Neural cell (in vitro differentiated cells): ENCODE measurements around the gene DPP6. TPM values are rescaled to one million over a fixed set of nuclear protein-coding genes. Genes with fewer than 3 reads are reported as not detected.

Source experiments
- H2AFZ ChIP-seq: fragments of 200-600, 300-800 bp; sonication (generic), shearing (Covaris generic); 2 replicates; pipeline ENCODE4 v1.6.0; 2014; ENCODE audit warnings: low read depth, mild to moderate bottlenecking, antibody characterized with exemption, low read length, moderate library complexity
- H3F3A ChIP-seq: fragments of 200-600 bp; shearing (Covaris generic); 2 replicates; pipeline ENCODE4 v1.6.1; 2016; ENCODE audit warnings: mild to moderate bottlenecking, moderate library complexity, mixed read lengths, antibody characterized with exemption, low read length; ENCODE audit not compliant: insufficient read depth, poor library complexity, severe bottlenecking
- H3K27ac ChIP-seq: fragments of 200-600, 300-800 bp; sonication (generic), shearing (Covaris generic); 2 replicates; pipeline ENCODE4 v1.5.1; 2014; ENCODE audit warnings: mild to moderate bottlenecking, low read length, moderate library complexity
- H3K27me3 ChIP-seq: fragments of 300-800, 200-600 bp; sonication (generic), shearing (Covaris generic); 2 replicates; pipeline ENCODE4 v1.6.0; 2014; ENCODE audit warnings: mild to moderate bottlenecking, low read depth, low read length, moderate library complexity; ENCODE audit not compliant: insufficient read depth
- H3K36me3 ChIP-seq: fragments of 300-800, 200-600 bp; sonication (generic), shearing (Covaris generic); 2 replicates; pipeline ENCODE4 v1.5.1; 2014; ENCODE audit warnings: mild to moderate bottlenecking, antibody characterized with exemption, low read length, moderate library complexity; ENCODE audit not compliant: insufficient read depth
- H3K4me2 ChIP-seq: fragments of 300-800, 200-600 bp; sonication (generic), shearing (Covaris generic); 2 replicates; pipeline ENCODE4 v1.6.0; 2014; ENCODE audit warnings: mild to moderate bottlenecking, low read length
- H3K4me3 ChIP-seq: fragments of 300-800, 200-600 bp; sonication (generic), shearing (Covaris generic); 2 replicates; pipeline ENCODE4 v1.5.1; 2014; ENCODE audit warnings: mild to moderate bottlenecking, low read length, moderate library complexity
- H3K79me2 ChIP-seq: fragments of 200-600 bp; shearing (Covaris generic); replicated peaks from 2 replicates; pipeline ENCODE4 v1.6.0; 2014; ENCODE audit warnings: mild to moderate bottlenecking, low read length, moderate library complexity; ENCODE audit not compliant: insufficient read depth
- H3K9ac ChIP-seq: fragments of 300-800, 200-600 bp; sonication (generic), shearing (Covaris generic); 2 replicates; pipeline ENCODE4 v1.6.1; 2016; ENCODE audit warnings: mild to moderate bottlenecking, low read length, mixed read lengths
- H3K9me2 ChIP-seq: fragments of 200-600 bp; shearing (Covaris generic); 2 replicates; pipeline ENCODE4 v1.6.1; 2016; ENCODE audit warnings: mild to moderate bottlenecking, low read length, mixed read lengths; ENCODE audit not compliant: insufficient read depth
- H3K9me3 ChIP-seq: fragments of 200-600, 300-800 bp; sonication (generic), shearing (Covaris generic); 2 replicates; pipeline ENCODE4 v1.6.1; 2016; ENCODE audit warnings: mild to moderate bottlenecking, mixed run types, low read length, moderate library complexity, mixed read lengths
- H4K20me1 ChIP-seq: fragments of 200-600 bp; shearing (Covaris generic); 2 replicates; pipeline ENCODE4 v1.6.1; 2016; ENCODE audit warnings: mild to moderate bottlenecking, mixed run types; ENCODE audit not compliant: insufficient read depth
- CTCF ChIP-seq: fragments of 450-650 bp; IDR thresholded peaks from 2 replicates; pipeline ENCODE4 v1.5.1; 2014; ENCODE audit warnings: antibody characterized with exemption, mild to moderate bottlenecking, moderate library complexity; ENCODE audit not compliant: poor library complexity, severe bottlenecking
- EP300 ChIP-seq: fragments of 450-650 bp; conservative IDR thresholded peaks from 2 replicates; pipeline ENCODE4 v1.6.1; 2014; ENCODE audit warnings: antibody characterized with exemption, mild to moderate bottlenecking, moderate library complexity; ENCODE audit not compliant: poor library complexity, severe bottlenecking
- EZH2 ChIP-seq: fragments of 200-600, 300-800 bp; shearing (Covaris generic), sonication (generic); IDR thresholded peaks from 2 replicates; pipeline ENCODE4 v1.6.1; 2014; ENCODE audit warnings: antibody characterized with exemption, low read length, borderline replicate concordance, mild to moderate bottlenecking; ENCODE audit not compliant: insufficient read depth, poor library complexity, severe bottlenecking
- MXI1 ChIP-seq: fragments of 450-650 bp; conservative IDR thresholded peaks from 2 replicates; pipeline ENCODE4 v1.6.1; 2014; ENCODE audit warnings: antibody characterized with exemption, mild to moderate bottlenecking; ENCODE audit not compliant: poor library complexity, severe bottlenecking
- POLR2AphosphoS5 ChIP-seq: IDR thresholded peaks from 2 replicates; pipeline ENCODE4 v1.6.1; 2012
- RAD21 ChIP-seq: fragments of 450-650 bp; conservative IDR thresholded peaks from 2 replicates; pipeline ENCODE4 v1.6.1; 2014; ENCODE audit warnings: antibody characterized with exemption, mild to moderate bottlenecking, moderate library complexity
- REST ChIP-seq: IDR thresholded peaks from 2 replicates; pipeline ENCODE4 v1.6.1; 2012; ENCODE audit warnings: borderline replicate concordance
- TAF1 ChIP-seq: IDR thresholded peaks from 2 replicates; pipeline ENCODE4 v1.6.1; 2012; ENCODE audit warnings: low read depth
- polyA plus RNA-seq: library from polyadenylated mRNA; depleted of rRNA; stranded (reverse); fragments of >200 nt; gene quantifications from 2 replicates; pipeline ENCODE4 v1.2.3, GENCODE V29; 2014

Gene DPP6
- polyA plus RNA-seq, 1 donor from 2014 or later, result 20.4 TPM

- H3K9ac ChIP-seq, result no peak overlapping the region
- H3K4me2 ChIP-seq, result no peak overlapping the region
- no peaks in the 10 kb centered on the region for H3F3A ChIP-seq
- H3K27me3 ChIP-seq, result no peaks in the 10 kb centered on the region
- H2AFZ ChIP-seq, result no peak overlapping the region
- H3K27ac ChIP-seq, result peak overlapping the region; percentile 9
- TF ChIP-seq MXI1, result no peak
- no peak for TF ChIP-seq TAF1
- TF ChIP-seq CTCF, result no peak
- TF ChIP-seq EZH2, result no peak
- TF ChIP-seq REST, result no peak
- TF ChIP-seq EP300, result no peak
- TF ChIP-seq POLR2AphosphoS5, result no peak
- peaks cover 5% of the 10 kb centered on the region for H3K36me3 ChIP-seq
- no peak overlapping the region for H3K4me3 ChIP-seq
- no peaks in the 10 kb centered on the region for H4K20me1 ChIP-seq
- H3K9me2 ChIP-seq, result no peaks in the 10 kb centered on the region
- H3K79me2 ChIP-seq, result no peaks in the 10 kb centered on the region
- H3K9me3 ChIP-seq, result peaks cover 4% of the 10 kb centered on the region
Observed at GRCh38 chr7:154450451-154450850, 398.3 kb downstream of the DPP6 start.

- Histone ChIP-seq H2AFZ (no peak overlapping the region), H3K4me3 (peak overlapping the region; percentile 19)
Observed at GRCh38 chr7:154451480-154452457, 399.6 kb downstream of the DPP6 start.

More at GRCh38 chr7:154451480-154452457, 399.6 kb downstream of the DPP6 start:
- H4K20me1 ChIP-seq, result no peaks in the 10 kb centered on the region
- H3K36me3 ChIP-seq, result peaks cover 5% of the 10 kb centered on the region
- H3K79me2 ChIP-seq, result no peaks in the 10 kb centered on the region
- H3K27me3 ChIP-seq, result no peaks in the 10 kb centered on the region
- peak; percentile 25 for TF ChIP-seq RAD21
- TF ChIP-seq MXI1, result peak; percentile 78
- no peak for TF ChIP-seq TAF1
- peak; percentile 17 for TF ChIP-seq POLR2AphosphoS5
- peak overlapping the region; percentile 70 for H3K27ac ChIP-seq
- peak overlapping the region; percentile 28 for H3K9ac ChIP-seq
- no peaks in the 10 kb centered on the region for H3K9me2 ChIP-seq
- no peak overlapping the region for H3K4me2 ChIP-seq
- H3K9me3 ChIP-seq, result peaks cover 4% of the 10 kb centered on the region
- no peaks in the 10 kb centered on the region for H3F3A ChIP-seq
